Rectal smooth muscle tissue (tissue), 1 donor: Measurements from ENCODE around the gene PEX16.

Source experiments
- H3K27ac ChIP-seq: one replicate; pipeline ENCODE4 v1.7.0; 2013; ENCODE audit warnings: low read depth, low read length, inconsistent platforms
- H3K27me3 ChIP-seq: one replicate; pipeline ENCODE4 v1.7.0; 2013; ENCODE audit warnings: low read length; ENCODE audit not compliant: control insufficient read depth, insufficient read depth
- H3K36me3 ChIP-seq: one replicate; pipeline ENCODE4 v1.7.0; 2013; ENCODE audit warnings: low read length; ENCODE audit not compliant: control insufficient read depth, insufficient read depth
- H3K4me1 ChIP-seq: one replicate; pipeline ENCODE4 v1.7.0; 2013; ENCODE audit warnings: low read length; ENCODE audit not compliant: control insufficient read depth, insufficient read depth
- H3K4me3 ChIP-seq: one replicate; pipeline ENCODE4 v1.7.0; 2013; ENCODE audit warnings: low read length
- H3K9ac ChIP-seq: one replicate; pipeline ENCODE4 v1.7.0; 2013; ENCODE audit warnings: low read length

PEX16 gene

GRCh38 chr11:45928535-45929215, 11.0 kb upstream of the PEX16 start:
- H3K4me1 ChIP-seq, result no peaks in the 10 kb centered on the region
- no peaks in the 10 kb centered on the region for H3K27me3 ChIP-seq
- H3K4me3 ChIP-seq, result no peak overlapping the region
- H3K27ac ChIP-seq, result no peak overlapping the region
- no peak overlapping the region for H3K9ac ChIP-seq
- H3K36me3 ChIP-seq, result peaks cover 11% of the 10 kb centered on the region

DNA sequence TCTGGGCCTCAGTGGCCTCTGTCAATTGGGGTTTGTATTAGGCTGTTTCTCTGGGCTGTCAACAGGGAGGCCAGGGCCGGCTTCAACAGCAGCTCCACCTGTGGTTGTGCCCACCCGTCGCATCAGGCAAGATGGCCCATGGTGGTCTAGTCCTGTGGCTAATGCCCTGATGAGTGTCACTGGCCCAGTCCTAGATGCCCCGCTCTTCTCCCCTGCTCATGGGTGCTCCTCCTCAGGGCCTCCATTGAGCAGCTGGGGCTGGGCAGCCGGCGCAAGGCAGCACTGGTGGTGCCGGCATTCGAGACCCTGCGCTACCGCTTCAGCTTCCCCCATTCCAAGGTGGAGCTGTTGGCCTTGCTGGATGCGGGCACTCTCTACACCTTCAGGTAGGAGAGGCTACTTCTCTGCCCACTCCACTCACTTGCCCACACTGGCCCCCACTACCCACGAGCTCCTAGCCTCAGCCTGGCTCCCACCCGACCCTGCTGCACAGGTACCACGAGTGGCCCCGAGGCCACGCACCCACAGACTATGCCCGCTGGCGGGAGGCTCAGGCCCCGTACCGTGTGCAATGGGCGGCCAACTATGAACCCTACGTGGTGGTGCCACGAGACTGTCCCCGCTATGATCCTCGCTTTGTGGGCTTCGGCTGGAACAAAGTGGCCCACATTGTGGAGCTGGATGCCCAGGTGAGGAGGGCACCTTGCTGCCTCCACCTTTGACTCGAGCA, 10.2 kb upstream of the PEX16 start:
- peaks cover 3% of the 10 kb centered on the region for H3K36me3 ChIP-seq
- peaks cover 7% of the 10 kb centered on the region for H3K27me3 ChIP-seq
- H3K9ac ChIP-seq, result no peak overlapping the region
- no peaks in the 10 kb centered on the region for H3K4me1 ChIP-seq
- H3K27ac ChIP-seq, result no peak overlapping the region
- no peak overlapping the region for H3K4me3 ChIP-seq

- peaks cover 7% of the 10 kb centered on the region for H3K27me3 ChIP-seq
- peaks cover 3% of the 10 kb centered on the region for H3K36me3 ChIP-seq
- no peaks in the 10 kb centered on the region for H3K4me1 ChIP-seq
- H3K4me3 ChIP-seq, result no peak overlapping the region
- H3K27ac ChIP-seq, result no peak overlapping the region
- H3K9ac ChIP-seq, result no peak overlapping the region
Observed at GRCh38 chr11:45927332-45927683, 9.6 kb upstream of the PEX16 start.

GRCh38 chr11:45926536-45927331, 9.1 kb upstream of the PEX16 start:
- no peak overlapping the region for H3K4me3 ChIP-seq
- H3K4me1 ChIP-seq, result no peaks in the 10 kb centered on the region
- H3K36me3 ChIP-seq, result no peaks in the 10 kb centered on the region
- H3K27me3 ChIP-seq, result peaks cover 7% of the 10 kb centered on the region
- no peak overlapping the region for H3K9ac ChIP-seq
- H3K27ac ChIP-seq, result no peak overlapping the region

DNA sequence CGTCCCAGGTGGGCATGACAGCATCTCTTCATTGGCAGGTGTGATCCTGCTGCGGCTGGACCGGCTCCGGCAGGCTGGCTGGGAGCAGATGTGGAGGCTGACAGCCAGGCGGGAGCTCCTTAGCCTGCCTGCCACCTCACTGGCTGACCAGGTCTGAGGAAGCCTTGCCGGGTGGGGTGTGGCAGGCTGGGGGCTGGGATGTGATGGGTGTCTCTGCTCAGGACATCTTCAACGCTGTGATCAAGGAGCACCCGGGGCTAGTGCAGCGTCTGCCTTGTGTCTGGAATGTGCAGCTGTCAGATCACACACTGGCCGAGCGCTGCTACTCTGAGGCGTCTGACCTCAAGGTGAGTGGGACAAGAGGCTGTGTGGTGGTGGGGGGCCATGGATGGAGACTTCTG, 8.3 kb upstream of the PEX16 start:
- Histone ChIP-seq H3K27ac (no peak overlapping the region), H3K9ac (no peak overlapping the region), H3K27me3 (peaks cover 7% of the 10 kb centered on the region), H3K4me3 (no peak overlapping the region), H3K4me1 (no peaks in the 10 kb centered on the region), H3K36me3 (no peaks in the 10 kb centered on the region)

DNA sequence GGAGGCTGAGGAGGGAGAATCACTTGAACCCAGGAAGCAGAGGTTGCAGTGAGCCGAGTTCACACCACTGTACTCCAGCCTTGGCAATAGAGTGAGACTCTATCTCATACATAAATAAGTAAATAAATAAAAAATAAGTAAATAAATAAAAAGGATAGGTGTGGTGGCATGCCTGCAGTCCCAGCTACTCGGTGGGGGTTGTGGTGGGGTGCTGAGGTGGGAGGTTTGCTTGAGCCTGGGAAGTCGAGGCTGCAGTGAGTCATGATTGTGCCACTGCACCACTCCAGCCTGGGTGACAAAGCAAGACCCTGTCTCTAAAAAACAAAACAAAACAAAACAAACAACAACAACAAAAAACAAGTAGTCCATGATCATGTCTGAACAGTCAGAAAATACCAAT, 7.9 kb upstream of the PEX16 start:
- Histone ChIP-seq H3K27me3 (peaks cover 7% of the 10 kb centered on the region), H3K9ac (no peak overlapping the region), H3K36me3 (no peaks in the 10 kb centered on the region), H3K4me3 (no peak overlapping the region), H3K27ac (no peak overlapping the region), H3K4me1 (no peaks in the 10 kb centered on the region)

DNA sequence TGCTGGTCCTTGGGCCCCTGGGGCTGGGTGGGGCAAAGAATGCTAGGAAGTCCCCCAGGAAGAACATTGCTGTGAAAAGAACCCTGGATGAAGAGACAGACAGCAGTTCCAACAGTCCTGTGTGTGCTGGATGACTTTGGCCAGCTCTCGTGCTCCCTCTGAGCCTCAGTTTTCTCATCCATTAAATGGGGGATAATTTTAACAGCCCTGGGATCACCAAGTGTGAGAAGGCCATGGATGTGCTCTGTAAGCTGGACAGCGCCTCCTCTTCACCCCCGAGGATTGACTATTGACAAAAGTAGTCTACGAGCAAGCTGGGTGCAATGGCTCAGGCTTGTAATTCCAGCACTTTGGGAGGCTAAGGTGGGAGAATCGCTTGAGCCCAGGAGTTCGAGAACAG, 7.2 kb upstream of the PEX16 start:
- H3K9ac ChIP-seq, result no peak overlapping the region
- peaks cover 7% of the 10 kb centered on the region for H3K27me3 ChIP-seq
- no peaks in the 10 kb centered on the region for H3K36me3 ChIP-seq
- H3K27ac ChIP-seq, result no peak overlapping the region
- no peaks in the 10 kb centered on the region for H3K4me1 ChIP-seq
- H3K4me3 ChIP-seq, result no peak overlapping the region

GRCh38 chr11:45924036-45924915, 6.6 kb upstream of the PEX16 start:
- Histone ChIP-seq H3K9ac (no peak overlapping the region), H3K27me3 (peaks cover 7% of the 10 kb centered on the region)

GRCh38 chr11:45922425-45923082, 4.9 kb upstream of the PEX16 start, which contains the start of gene LARGE2:
Gene LARGE2, plus strand, starts transcription at chr11:45922656. Its CDS starts 227 bp downstream, at chr11:45922883.
- Histone ChIP-seq H3K9ac (no peak within 1 kb of the TSS), H3K27ac (no peak within 1 kb of the TSS), H3K4me1 (no peaks in the 10 kb centered on the region), H3K36me3 (no peaks in the 10 kb centered on the region), H3K4me3 (peak within 1 kb of the TSS; percentile 38), H3K27me3 (peaks cover 7% of the 10 kb centered on the region)

More at GRCh38 chr11:45924036-45924915, 6.6 kb upstream of the PEX16 start:
- H3K27ac ChIP-seq, result no peak overlapping the region
- H3K4me3 ChIP-seq, result no peak overlapping the region
- H3K4me1 ChIP-seq, result no peaks in the 10 kb centered on the region
- no peaks in the 10 kb centered on the region for H3K36me3 ChIP-seq

DNA sequence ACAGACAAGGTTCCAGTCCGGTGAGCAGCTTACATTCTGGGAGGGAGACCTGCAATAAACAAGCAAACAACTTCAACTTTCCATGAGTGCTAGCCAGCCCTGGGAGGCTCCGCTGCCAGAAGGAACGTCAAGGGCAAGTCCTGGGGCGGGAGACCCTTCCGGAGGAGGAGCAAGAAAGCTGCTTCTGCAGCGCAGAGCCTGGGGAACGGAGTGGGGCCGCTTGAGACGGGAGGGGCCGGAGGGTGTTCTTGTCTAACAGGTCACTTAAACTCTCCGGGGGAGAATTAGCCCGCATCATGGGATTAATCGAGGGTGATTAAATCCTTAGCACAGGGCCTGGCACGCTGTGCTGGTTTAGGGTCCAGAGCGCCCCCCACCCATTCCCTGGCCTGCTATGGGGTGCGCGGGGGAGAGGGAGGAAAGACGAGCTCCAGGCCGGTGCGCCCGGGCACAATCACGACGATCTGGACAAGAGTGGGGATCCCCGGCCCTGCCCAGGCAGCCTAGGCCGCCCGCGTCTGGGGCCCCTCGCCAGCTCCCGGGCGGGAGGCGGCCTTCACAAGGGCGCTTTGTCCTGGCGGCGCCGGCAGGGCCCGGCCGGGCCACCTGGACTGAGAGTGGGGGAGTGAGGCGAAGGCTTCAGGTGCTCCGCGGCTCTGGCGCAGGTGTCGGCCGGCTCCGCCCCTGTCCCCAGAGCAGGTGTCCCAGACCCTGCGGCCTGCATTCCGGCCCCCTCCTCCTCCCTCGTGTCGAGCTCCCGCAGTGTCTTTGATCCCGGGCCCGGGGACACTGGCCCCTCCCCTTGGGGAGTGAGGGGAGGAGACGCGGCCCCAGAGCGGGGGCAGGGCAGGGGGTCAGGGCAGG, 4.1 kb upstream of the PEX16 start:
- Histone ChIP-seq H3K9ac (no peak overlapping the region), H3K36me3 (no peaks in the 10 kb centered on the region), H3K4me1 (no peaks in the 10 kb centered on the region), H3K4me3 (peak overlapping the region; percentile 35), H3K27ac (no peak overlapping the region), H3K27me3 (peaks cover 7% of the 10 kb centered on the region)
